GM23248 (cell line): ENCODE data around the gene SETD6.

ENCODE experiments used
- EZH2 ChIP-seq: fragments of 200-600 bp; sonication (generic); IDR thresholded peaks from 2 replicates; pipeline ENCODE4 v1.6.1; 2018; ENCODE audit warnings: antibody characterized with exemption, mild to moderate bottlenecking; ENCODE audit not compliant: insufficient read depth, poor library complexity, severe bottlenecking
- EZH2phosphoT487 ChIP-seq: fragments of 200-600 bp; sonication (generic); IDR thresholded peaks from 2 replicates; pipeline ENCODE4 v1.6.1; 2018; ENCODE audit warnings: antibody characterized with exemption, moderate library complexity, mild to moderate bottlenecking, low read depth; ENCODE audit not compliant: insufficient read depth

DNA sequence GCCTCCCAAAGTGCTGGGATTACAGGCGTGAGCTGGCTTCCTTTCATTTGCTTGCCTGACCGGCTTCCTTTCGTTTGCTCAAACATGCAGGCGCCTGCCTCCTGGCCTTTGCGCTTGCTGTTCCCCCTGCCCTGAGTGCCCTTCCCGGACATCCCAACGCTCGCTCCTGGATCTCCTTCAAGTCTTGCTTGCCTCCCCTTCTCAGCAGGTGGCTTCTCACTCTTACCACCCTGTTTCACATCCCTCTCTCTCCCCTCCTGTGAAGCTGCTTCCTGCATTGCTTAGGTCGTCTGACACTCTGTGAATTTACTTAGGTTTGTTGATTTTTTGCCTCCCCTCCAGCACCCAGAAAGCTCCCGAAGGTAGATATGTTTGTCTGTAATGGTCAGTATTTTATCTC, 41.0 kb upstream of the SETD6 start:
- TF ChIP-seq EZH2, result no peak
- no peak for TF ChIP-seq EZH2phosphoT487
